Vein endothelial cell (primary cell): ENCODE results near the gene RAX2. TPM values are rescaled to one million over a fixed set of nuclear protein-coding genes. Genes with fewer than 3 reads are reported as not detected.

ENCODE experiments used
- small RNA-seq: library from RNA; depleted of rRNA; stranded (forward); fragments of <200 nt; gene quantifications from one replicate; pipeline ENCODE3, GENCODE V24; 2012
- total RNA-seq: library from RNA; depleted of rRNA; stranded (reverse); fragments of >200 nt; gene quantifications from 2 replicates; pipeline ENCODE4 v1.2.3, GENCODE V29; 2012

The RAX2 gene
- total RNA-seq, result not detected in 2 replicates

GRCh38 chr19:3771906-3772455, at the start of gene RAX2:
RAX2 (minus strand) TSS chr19:3772228; CDS start chr19:3771742, 486 bp downstream.

GRCh38 chr19:3785938-3786824, 14.2 kb upstream of the RAX2 start, which contains the start of gene MATK:
MATK (minus strand) TSS chr19:3786381; CDS start chr19:3785135, 1,246 bp downstream.

GRCh38 chr19:3762501-3763459, 9.2 kb downstream of the RAX2 start, which contains the start of gene MRPL54:
MRPL54 (plus strand) TSS chr19:3762682; CDS start chr19:3762701, 19 bp downstream.

DNA sequence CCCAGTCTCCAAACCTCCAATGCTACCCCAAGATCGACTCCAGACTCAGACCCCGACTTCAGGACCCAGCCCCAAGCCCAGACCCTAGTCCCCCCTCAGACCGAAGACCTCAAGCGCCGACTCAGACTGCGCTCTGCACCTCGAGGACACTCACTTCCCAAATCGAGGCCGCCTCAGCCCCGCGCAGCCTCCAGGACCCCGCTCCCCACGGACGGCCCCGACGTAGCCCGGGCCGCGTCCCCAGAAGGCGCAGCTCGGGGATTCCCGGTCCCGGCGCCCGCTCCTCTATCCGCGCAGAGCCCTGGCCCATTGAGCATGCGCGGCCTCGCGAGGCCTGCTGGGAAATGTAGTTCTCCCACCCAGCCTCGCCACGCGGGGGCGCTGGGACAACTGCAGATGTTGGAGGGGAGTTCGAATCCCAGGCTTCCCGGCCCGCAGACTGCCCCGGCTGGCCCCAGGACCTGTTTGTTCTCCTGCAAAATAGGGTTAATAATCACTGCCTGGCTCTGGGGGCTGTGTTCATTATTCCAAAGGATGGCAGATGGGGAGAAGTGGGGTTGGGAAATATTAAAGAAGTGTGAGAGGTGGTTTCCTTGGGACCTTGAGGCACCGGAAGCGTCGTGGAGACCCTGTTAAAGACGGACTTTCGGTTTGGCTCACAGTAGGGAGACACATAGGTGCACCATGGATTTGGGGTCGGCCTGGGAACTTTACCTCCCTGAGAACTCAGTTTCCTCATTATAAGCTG, 10.5 kb downstream of the RAX2 start, which contains the start of gene APBA3:
APBA3 (minus strand) TSS at position 311 of the 748 bp plus-strand sequence. CDS start 1,428 bp downstream, outside the sequence.

Small RNAs within 50 kb of the gene (small RNA-seq; reads per million reads assigned to genes)
- not detected for gene AC005777.1

Other genes with a start within 250 kb of the RAX2 start
- gene TEKTIP1, start 233.1 kb downstream of the RAX2 start, total RNA-seq, result not detected in 2 replicates
- 78.8 and 124 TPM in 2 replicates for gene MFSD12, start 214.6 kb downstream of the RAX2 start, total RNA-seq
- gene HMG20B, start 199.3 kb downstream of the RAX2 start, total RNA-seq, result 83.5 and 111 TPM in 2 replicates
- 1.1 and 1.3 TPM in 2 replicates for gene GIPC3, start 186.8 kb downstream of the RAX2 start, total RNA-seq
- 1.7 and 2.0 TPM in 2 replicates for gene TBXA2R, start 165.4 kb downstream of the RAX2 start, total RNA-seq
- 27.0 and 33.6 TPM in 2 replicates for gene CACTIN, start 145.4 kb downstream of the RAX2 start, total RNA-seq
- gene PIP5K1C, start 71.8 kb downstream of the RAX2 start, total RNA-seq, result 43.6 and 54.5 TPM in 2 replicates
- gene TJP3, start 63.8 kb downstream of the RAX2 start, total RNA-seq, result not detected in 2 replicates
- gene APBA3, start 10.5 kb downstream of the RAX2 start, total RNA-seq, result 26.6 and 29.4 TPM in 2 replicates
- gene MRPL54, start 9.5 kb downstream of the RAX2 start, total RNA-seq, result 50.1 and 51.0 TPM in 2 replicates
- 0.29 TPM in 1 of 2 replicates, not detected in the other for gene MATK, start 14.2 kb upstream of the RAX2 start, total RNA-seq
- not detected in 2 replicates for gene ZFR2, start 96.8 kb upstream of the RAX2 start, total RNA-seq
- not detected in 2 replicates for gene ATCAY, start 108.5 kb upstream of the RAX2 start, total RNA-seq
- not detected in 2 replicates for gene NMRK2, start 160.8 kb upstream of the RAX2 start, total RNA-seq
- gene DAPK3, start 198.9 kb upstream of the RAX2 start, total RNA-seq, result 183 and 198 TPM in 2 replicates
- gene EEF2, start 213.2 kb upstream of the RAX2 start, total RNA-seq, result 2,391 and 3,726 TPM in 2 replicates
- gene PIAS4, start 235.5 kb upstream of the RAX2 start, total RNA-seq, result 29.1 and 42.0 TPM in 2 replicates